RWPE1 (cell line): ENCODE measurements around the gene CDH12.

ENCODE experiments used
- CTCF ChIA-PET: fragments of 350-600 bp; sonication (Branson Sonifier 250); formaldehyde crosslinking; extraction: SDS; loops from one replicate; lab custom pipeline; 2021; lab: Yijun Ruan, JAX
- POLR2A ChIA-PET: fragments of 400-600 bp; formaldehyde crosslinking; extraction: SDS; loops from one replicate; lab custom pipeline; 2020; ENCODE audit warnings: antibody characterized with exemption; ENCODE audit not compliant: low non-redundant PET; lab: Yijun Ruan, JAX
- DNase-seq: peaks from one replicate; pipeline ENCODE4 v3.0.0; 2012; ENCODE audit warnings: low spot score
- H3K27ac ChIP-seq: fragments of 450-650 bp; 2 replicates; pipeline ENCODE4 v1.5.1; 2017
- CTCF ChIP-seq: fragments of 450-650 bp; conservative IDR thresholded peaks from 2 replicates; pipeline ENCODE4 v1.5.1; 2017; ENCODE audit warnings: low read depth, mild to moderate bottlenecking

CDH12 gene

GRCh38 chr5:21773456-21773855 lies 1079.7 kb downstream of the CDH12 start:
- ChIA-PET POLR2A (no interaction called here), CTCF (no interaction called here)
- no peak for DNase-seq
- H3K27ac ChIP-seq = no peak overlapping the region
- no peak for TF ChIP-seq CTCF

GRCh38 chr5:21765406-21765805 lies 1087.7 kb downstream of the CDH12 start:
- ChIA-PET CTCF (no interaction called here), POLR2A (no interaction called here)
- TF ChIP-seq CTCF = no peak
- no peak overlapping the region for H3K27ac ChIP-seq
- no peak for DNase-seq

DNA sequence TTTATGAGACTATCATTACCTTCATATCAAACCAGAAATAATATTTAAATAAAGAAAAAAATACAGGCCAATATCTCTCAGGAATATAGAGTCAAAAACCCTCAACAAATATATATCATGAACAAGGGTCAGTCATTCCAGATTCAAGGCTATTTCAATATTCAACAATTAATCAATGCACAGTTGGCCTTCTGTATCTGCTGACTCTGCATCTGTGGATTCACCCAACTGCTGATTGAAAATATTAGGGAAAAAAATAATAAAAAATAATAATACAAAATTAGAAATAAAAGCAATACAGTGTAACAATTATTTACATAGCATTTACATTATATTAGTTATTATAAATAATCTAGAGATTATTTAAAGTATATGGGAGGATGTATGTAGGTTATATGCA lies 1114.0 kb downstream of the CDH12 start:
- ChIA-PET CTCF (no interaction called here), POLR2A (no interaction called here)
- DNase-seq = no peak
- no peak for TF ChIP-seq CTCF
- H3K27ac ChIP-seq = no peak overlapping the region

GRCh38 chr5:21723500-21723899 lies 1129.6 kb downstream of the CDH12 start:
- CTCF ChIA-PET = no interaction called here
- no peak for TF ChIP-seq CTCF
- POLR2A ChIA-PET = no interaction called here
- no peak for DNase-seq
- H3K27ac ChIP-seq = no peak overlapping the region

GRCh38 chr5:21711866-21712758 lies 1141.0 kb downstream of the CDH12 start:
- H3K27ac ChIP-seq = no peak overlapping the region
- ChIA-PET POLR2A (no interaction called here), CTCF (no interaction called here)
- no peak for TF ChIP-seq CTCF
- DNase-seq = no peak

GRCh38 chr5:21709770-21710169 lies 1143.4 kb downstream of the CDH12 start:
- no peak overlapping the region for H3K27ac ChIP-seq
- ChIA-PET POLR2A (no interaction called here), CTCF (no interaction called here)
- no peak for DNase-seq
- no peak for TF ChIP-seq CTCF
